NCI-H146 treated with DMSO at 0.1 percent for 48 hours (cell line): ENCODE results near the gene FRMD4A.
"Not testable (repeated sequence)": the region's sequence is repeated elsewhere in the genome, so short reads cannot be mapped to it uniquely, and the experiment has no call there.

Experiments
- DNase-seq: peaks from one replicate; lab custom pipeline; 2025; ENCODE audit not compliant: unreplicated experiment; lab: John Stamatoyannopoulos, UW

The FRMD4A gene

DNA sequence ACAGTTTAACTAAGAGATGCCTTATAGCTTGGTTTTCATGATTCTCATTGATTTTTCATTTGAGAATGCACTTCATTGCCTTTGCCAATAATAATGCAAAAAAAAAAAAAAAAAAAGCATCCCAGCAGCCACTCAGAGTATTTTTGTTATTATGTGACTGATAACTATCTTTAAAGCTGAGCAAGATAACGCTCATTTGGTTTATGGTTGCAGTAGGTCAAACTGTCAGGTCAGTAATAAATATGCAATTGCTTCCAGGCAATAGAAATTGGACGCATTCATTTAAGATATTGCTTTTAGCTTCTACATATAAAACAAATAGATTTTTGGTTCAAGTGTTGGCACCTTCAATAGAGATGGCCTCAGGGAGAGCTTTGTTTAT, 528.8 kb downstream of the FRMD4A start:
- DNase-seq, result peak; percentile 31

- no peak for DNase-seq
Observed at GRCh38 chr10:13801156-13801906, 529.4 kb downstream of the FRMD4A start.

GRCh38 chr10:13797164-13797563, 533.6 kb downstream of the FRMD4A start:
- no peak for DNase-seq

- no peak for DNase-seq
Observed at GRCh38 chr10:13795653-13796555, 534.8 kb downstream of the FRMD4A start.

DNA sequence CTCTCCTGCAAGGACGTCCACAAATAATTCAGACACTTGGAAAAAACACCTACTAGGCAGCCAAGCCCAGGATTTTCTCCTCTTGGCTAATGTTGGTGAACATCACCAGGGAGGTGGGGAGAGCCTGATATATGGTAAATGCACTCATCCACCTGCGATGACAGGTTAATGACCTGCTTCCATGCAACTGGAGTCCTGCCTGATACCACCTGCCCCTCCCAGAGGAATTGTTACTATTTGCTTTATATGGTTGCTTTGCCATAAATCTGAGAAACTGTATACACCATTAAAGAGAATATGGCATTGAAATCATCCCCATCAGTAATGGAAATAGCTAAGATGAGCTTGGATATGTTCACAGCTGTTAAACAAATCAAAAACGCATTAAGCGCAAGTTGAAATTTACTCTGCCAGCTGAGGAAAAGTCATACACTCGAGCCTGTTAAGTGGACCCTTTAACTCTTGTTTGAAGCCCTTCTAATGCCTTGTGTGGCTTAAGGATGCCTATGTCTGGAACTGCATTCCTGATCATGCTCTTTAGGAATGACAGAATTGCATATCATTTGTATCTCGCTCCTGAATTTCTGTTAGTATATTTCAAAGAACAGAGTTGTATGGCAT, 535.6 kb downstream of the FRMD4A start:
- DNase-seq, result no peak

GRCh38 chr10:13792006-13792405, 538.7 kb downstream of the FRMD4A start:
- DNase-seq, result no peak

DNA sequence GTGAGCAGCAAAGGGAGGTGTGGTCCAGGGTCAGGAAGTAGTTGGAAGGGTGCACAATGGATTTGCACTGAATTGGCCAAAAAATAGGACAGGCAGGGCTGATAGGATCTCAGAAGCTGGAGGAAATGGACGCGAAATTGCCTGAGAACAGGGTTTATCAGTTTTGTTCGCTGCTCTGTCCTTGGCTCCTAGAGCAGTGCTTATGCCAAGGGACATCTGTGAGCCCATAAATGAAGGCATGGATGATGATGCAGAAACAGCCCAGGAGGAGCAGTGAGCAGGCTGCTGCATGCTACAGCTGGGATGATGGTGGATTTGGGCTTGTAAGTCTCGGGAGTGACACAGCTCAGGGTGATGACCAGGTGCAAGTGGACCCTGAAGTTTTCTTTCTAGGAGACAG, 539.2 kb downstream of the FRMD4A start:
- no peak for DNase-seq

DNA sequence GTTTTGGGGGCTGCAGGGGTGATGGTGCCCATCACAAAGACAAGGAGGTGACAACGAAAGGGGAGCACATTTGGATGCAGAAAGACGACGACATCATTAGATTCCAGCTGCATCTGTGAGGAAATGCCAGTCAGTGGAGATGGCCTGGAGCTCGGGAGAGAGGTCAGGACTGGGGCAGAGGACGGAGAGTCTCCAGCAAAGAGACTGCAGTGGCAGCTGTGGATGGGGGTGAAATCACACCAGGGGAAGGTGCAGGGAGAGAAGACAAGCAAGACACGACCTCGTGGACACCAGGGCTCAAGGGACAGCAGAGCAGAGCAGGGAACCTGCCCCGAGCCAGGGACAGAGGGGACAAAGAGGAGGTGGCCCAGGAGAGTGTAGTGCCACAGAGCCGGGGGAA, 540.5 kb downstream of the FRMD4A start:
- no peak for DNase-seq

GRCh38 chr10:13789448-13789829, 541.3 kb downstream of the FRMD4A start:
- DNase-seq, result no peak

GRCh38 chr10:13788711-13789447, 541.8 kb downstream of the FRMD4A start:
- DNase-seq, result no peak

GRCh38 chr10:13788320-13788600, 542.5 kb downstream of the FRMD4A start:
- DNase-seq, result no peak

DNA sequence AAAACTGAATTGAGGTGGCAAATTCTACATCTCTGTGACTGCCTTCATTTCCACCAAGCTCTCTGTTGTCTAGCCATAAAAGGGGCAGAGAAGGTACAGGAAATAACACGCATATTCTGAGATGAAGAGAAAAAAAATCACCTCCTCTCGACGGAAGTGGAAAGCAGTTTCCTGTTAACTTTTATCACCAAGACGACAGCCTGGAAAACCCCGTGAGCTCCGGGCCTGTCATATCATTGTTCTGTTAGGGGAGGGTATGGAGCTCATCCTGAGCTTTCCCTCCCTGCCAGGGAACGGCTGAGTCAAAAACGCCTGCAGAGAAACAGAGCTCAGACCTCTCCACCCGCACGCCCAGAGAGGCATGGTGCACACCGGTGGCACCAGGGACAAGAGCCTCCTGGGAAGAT, 543.7 kb downstream of the FRMD4A start:
- DNase-seq, result no peak

GRCh38 chr10:13784067-13784466, 546.7 kb downstream of the FRMD4A start:
- no peak for DNase-seq

DNA sequence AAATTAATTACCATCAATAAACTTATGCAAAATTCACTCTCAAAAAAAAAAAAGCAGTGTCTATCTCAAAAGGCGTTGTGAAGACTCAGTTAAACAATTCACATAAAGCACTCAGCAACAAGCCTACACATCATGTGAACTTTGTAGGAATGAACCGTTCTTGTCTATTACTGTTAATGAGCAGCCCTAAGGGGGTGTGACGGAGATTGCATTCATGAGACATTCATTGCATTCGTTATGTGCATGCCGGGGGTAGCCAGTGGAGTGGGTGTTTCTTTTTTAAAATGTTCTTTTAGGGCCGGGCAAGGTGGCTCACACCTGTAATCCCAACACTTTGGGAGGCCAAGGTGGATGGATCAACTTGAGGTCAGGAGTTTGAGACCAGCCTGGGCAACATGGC, 551.0 kb downstream of the FRMD4A start:
- no peak for DNase-seq

GRCh38 chr10:13778693-13778960, 552.1 kb downstream of the FRMD4A start:
- not testable (repeated sequence) for DNase-seq

GRCh38 chr10:13776861-13777311, 553.8 kb downstream of the FRMD4A start:
- DNase-seq, result no peak

- no peak for DNase-seq
Observed at GRCh38 chr10:13775786-13776775, 554.6 kb downstream of the FRMD4A start.

DNA sequence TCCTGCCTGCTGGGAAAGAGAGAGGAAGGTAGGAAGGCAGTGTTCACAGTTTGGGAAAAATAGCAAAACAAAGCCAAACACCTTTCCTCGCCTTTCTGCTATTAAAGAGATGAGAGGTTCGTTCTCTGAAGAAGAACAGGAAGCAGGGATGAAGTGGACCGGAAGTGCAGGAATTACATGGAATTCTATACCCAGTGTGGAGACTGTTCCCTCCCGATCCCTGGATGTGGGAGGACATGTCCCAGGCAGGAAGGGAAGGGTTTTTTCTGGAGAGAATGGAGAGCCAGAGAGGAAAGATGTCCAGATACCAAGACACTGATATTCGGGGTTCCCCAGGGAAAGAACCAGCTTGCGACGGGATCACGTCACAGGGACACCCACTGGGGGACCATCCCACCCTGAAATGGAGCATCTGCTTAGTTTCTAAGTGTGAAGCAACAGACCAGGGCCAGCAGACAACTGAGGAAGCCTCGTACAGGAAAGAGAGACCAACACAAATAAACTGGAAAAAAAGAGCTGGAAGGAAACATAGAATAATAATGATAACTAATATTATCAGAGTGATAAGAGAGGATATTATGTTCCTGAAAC, 556.3 kb downstream of the FRMD4A start:
- DNase-seq, result no peak

DNA sequence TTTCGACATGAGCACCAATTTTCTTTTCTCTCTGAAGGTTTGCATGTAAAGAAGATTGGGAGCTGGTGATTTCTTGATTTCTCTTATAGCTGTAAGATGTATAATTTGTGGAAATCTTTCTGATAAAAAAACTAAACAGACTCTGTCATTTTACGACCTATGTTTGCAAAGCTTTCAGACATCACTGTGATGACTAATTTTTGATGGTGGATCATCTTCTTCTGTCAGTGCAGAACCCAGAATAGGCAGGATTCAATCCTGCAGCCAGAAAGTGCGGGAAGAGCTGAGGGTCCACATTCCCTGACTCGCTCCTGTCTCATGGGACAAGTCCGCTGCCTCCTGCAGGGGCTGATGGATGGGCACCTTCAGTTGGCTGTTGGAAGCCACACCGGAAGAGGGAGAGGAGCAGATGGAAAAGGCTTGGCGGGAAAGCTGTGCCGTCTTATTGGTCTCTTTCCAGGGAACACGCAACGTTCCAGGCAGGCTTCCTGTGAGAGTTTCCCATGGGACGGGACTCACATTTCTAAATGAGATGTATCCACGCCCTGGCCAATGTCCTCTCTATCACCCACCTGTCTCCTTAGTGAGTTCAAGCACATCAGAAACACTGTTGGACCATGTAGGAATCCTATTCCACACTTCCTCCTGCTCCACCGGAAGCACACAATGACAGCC, 557.1 kb downstream of the FRMD4A start:
- DNase-seq, result no peak
